IMR-90 (cell line): ENCODE measurements around the gene EFCAB3. TPM values are rescaled to one million over a fixed set of nuclear protein-coding genes. Genes with fewer than 3 reads are reported as not detected.
"Not testable (repeated sequence)": the region's sequence is repeated elsewhere in the genome, so short reads cannot be mapped to it uniquely, and the experiment has no call there.

Experiments
- ATAC-seq: fragments of 200-7000 bp; cut with Tn5 transposase; 2 replicates; pipeline ENCODE4 v1.9.1; 2020; ENCODE audit warnings: low read depth, mild to moderate bottlenecking, moderate library complexity
- BruUV-seq: library from RNA; stranded (reverse); fragments of 400-500 nt; replicated peaks from 2 replicates; lab custom pipeline; 2021; lab: Mats Ljungman, UMichigan
- CTCF ChIA-PET: fragments of 300-600 bp; formaldehyde crosslinking; extraction: SDS; loops from one replicate; lab custom pipeline; 2021; ENCODE audit warnings: antibody characterized with exemption; lab: Yijun Ruan, JAX
- POLR2A ChIA-PET: fragments of 300-600 bp; sonication (Branson Sonifier 250); formaldehyde crosslinking; loops from one replicate; lab custom pipeline; 2022; ENCODE audit warnings: antibody characterized with exemption; ENCODE audit not compliant: unreplicated experiment; lab: Charles Lee
- DNase-seq: peaks from one replicate; pipeline ENCODE4 v3.0.0; 2013
- H2AFZ ChIP-seq: replicated peaks from 2 replicates; pipeline ENCODE3; 2013; ENCODE audit warnings: low read length, mild to moderate bottlenecking; ENCODE audit not compliant: poor library complexity
- H2AK5ac ChIP-seq: 2 replicates; pipeline ENCODE4 v1.6.1; 2013; ENCODE audit warnings: low read depth, low read length, inconsistent platforms
- H2AK9ac ChIP-seq: replicated peaks from 2 replicates; pipeline ENCODE3; 2013; ENCODE audit warnings: mild to moderate bottlenecking, low read depth, low read length, moderate library complexity; ENCODE audit not compliant: poor library complexity
- H2BK120ac ChIP-seq: 2 replicates; pipeline ENCODE4 v1.6.1; 2013; ENCODE audit warnings: low read depth, low read length, inconsistent platforms
- H2BK15ac ChIP-seq: 3 replicates; pipeline ENCODE4 v1.6.1; 2013; ENCODE audit warnings: low read depth, low read length, inconsistent platforms
- H2BK20ac ChIP-seq: 2 replicates; pipeline ENCODE4 v1.6.1; 2013; ENCODE audit warnings: low read depth, mild to moderate bottlenecking, inconsistent platforms, low read length, moderate library complexity
- H2BK5ac ChIP-seq: 2 replicates; pipeline ENCODE4 v1.6.1; 2013; ENCODE audit warnings: mild to moderate bottlenecking, low read depth, low read length, inconsistent platforms; ENCODE audit not compliant: poor library complexity, severe bottlenecking
- H3K14ac ChIP-seq: replicated peaks from 2 replicates; pipeline ENCODE4 v1.6.1; 2013; ENCODE audit warnings: low read depth, low read length, inconsistent platforms
- H3K18ac ChIP-seq: 2 replicates; pipeline ENCODE4 v1.6.1; 2013; ENCODE audit warnings: low read depth, low read length, control low read depth
- H3K23ac ChIP-seq: 2 replicates; pipeline ENCODE4 v1.6.1; 2013; ENCODE audit warnings: low read depth, low read length, inconsistent platforms
- H3K27ac ChIP-seq: 2 replicates; pipeline ENCODE4 v1.5.1; 2013; ENCODE audit warnings: mild to moderate bottlenecking, control low read depth, low read length; ENCODE audit not compliant: insufficient read depth
- H3K27me3 ChIP-seq: 2 replicates; pipeline ENCODE4 v1.6.1; 2013; ENCODE audit warnings: low read length; ENCODE audit not compliant: control insufficient read depth, insufficient read depth
- H3K36me3 ChIP-seq: 2 replicates; pipeline ENCODE4 v1.6.1; 2013; ENCODE audit warnings: low read length, mixed read lengths; ENCODE audit not compliant: control insufficient read depth, insufficient read depth
- H3K4ac ChIP-seq: 2 replicates; pipeline ENCODE4 v1.6.1; 2013; ENCODE audit warnings: low read depth, low read length, inconsistent platforms
- H3K4me1 ChIP-seq: 2 replicates; pipeline ENCODE4 v1.6.1; 2013; ENCODE audit warnings: low read length, mixed read lengths; ENCODE audit not compliant: control insufficient read depth, insufficient read depth
- H3K4me2 ChIP-seq: 2 replicates; pipeline ENCODE4 v1.6.1; 2013; ENCODE audit warnings: low read depth, mild to moderate bottlenecking, control low read depth, low read length, moderate library complexity
- H3K4me3 ChIP-seq: 2 replicates; pipeline ENCODE4 v1.5.1; 2013; ENCODE audit warnings: low read depth, mild to moderate bottlenecking, control low read depth, low read length, moderate library complexity; ENCODE audit not compliant: insufficient read depth
- H3K56ac ChIP-seq: 2 replicates; pipeline ENCODE4 v1.6.1; 2013; ENCODE audit warnings: low read length, inconsistent platforms; ENCODE audit not compliant: insufficient read depth; ENCODE audit errors: extremely low read depth
- H3K79me1 ChIP-seq, 2 experiments: 2 replicates each; pipeline ENCODE4 v1.6.1; 2013; ENCODE audit warnings: low read length in 2 of 2, inconsistent platforms in 1 of 2, low read depth in 1 of 2
- H3K9ac ChIP-seq: 2 replicates; pipeline ENCODE4 v1.6.1; 2013; ENCODE audit warnings: low read depth, low read length, control low read depth
- H3K9me1 ChIP-seq: 2 replicates; pipeline ENCODE4 v1.6.1; 2013; ENCODE audit warnings: low read length, inconsistent platforms; ENCODE audit not compliant: insufficient read depth
- H3K9me3 ChIP-seq: 2 replicates; pipeline ENCODE4 v1.6.1; 2013; ENCODE audit warnings: low read length; ENCODE audit not compliant: control insufficient read depth, insufficient read depth
- H4K20me1 ChIP-seq: 2 replicates; pipeline ENCODE4 v1.6.1; 2013; ENCODE audit warnings: low read length, inconsistent platforms; ENCODE audit not compliant: insufficient read depth
- H4K5ac ChIP-seq: 2 replicates; pipeline ENCODE4 v1.6.1; 2013; ENCODE audit warnings: mild to moderate bottlenecking, low read depth, low read length, control low read depth
- H4K8ac ChIP-seq, 2 experiments: 2 replicates each; pipeline ENCODE4 v1.6.1; 2013; ENCODE audit warnings: low read depth in 2 of 2, low read length in 2 of 2, control low read depth in 1 of 2, inconsistent platforms in 1 of 2
- H4K91ac ChIP-seq: 2 replicates; pipeline ENCODE4 v1.6.1; 2013; ENCODE audit warnings: low read depth, low read length, inconsistent platforms; ENCODE audit not compliant: insufficient read depth
- WGBS, 2 experiments: methylation state at CpG; one replicate each; pipeline versions ENCODE4 v1.1.5 to v1.1.7; 2013; ENCODE audit warnings: missing lambda C conversion rate in 2 of 2; ENCODE audit not compliant: insufficient read length in 1 of 2; ENCODE audit errors: extremely low coverage in 2 of 2; 5-methylcytosine and 5-hydroxymethylcytosine counted together
- dilution Hi-C: fragments of 300-500 bp; cut with HindIII; formaldehyde crosslinking; loops from one replicate; pipeline ENCODE4 v1.14.3; 2018; ENCODE audit warnings: low sequenced_read_pairs; ENCODE audit not compliant: unreplicated experiment
- in situ Hi-C: fragments of 300-500 bp; cut with MboI; formaldehyde crosslinking; loops from 3 replicates; pipeline ENCODE4 v1.14.3; 2019; ENCODE audit warnings: low sequenced_read_pairs, inconsistent platforms, mixed read lengths
- intact Hi-C: fragments of 100-400 bp; cut with micrococcal nuclease; formaldehyde crosslinking; loops from 2 replicates; pipeline ENCODE4 v1.10.0; 2022
- microRNA-seq, 2 experiments: library from miRNA; stranded (forward) in 1 of 2; unstranded in 1 of 2; fragments of 10-50 nt in 1 of 2; fragments of <30 nt in 1 of 2; gene quantifications in 1 of 2; microRNA quantifications in 1 of 2; one replicate each; pipeline versions ENCODE3 to v1.1.0; 2013 to 2020; ENCODE audit not compliant: insufficient read depth in 1 of 2, insufficient read length in 1 of 2, unreplicated experiment in 1 of 2
- polyA plus RNA-seq, 3 experiments: library from polyadenylated mRNA; depleted of rRNA; stranded (reverse); fragments of >200 nt; gene quantifications; 2 replicates each; pipeline ENCODE4 v1.2.3, GENCODE V29; 2012; ENCODE audit warnings: low replicate concordance in 1 of 3
- small RNA-seq, 5 experiments: library from RNA; depleted of rRNA; stranded (forward); fragments of <200 nt; gene quantifications; one replicate each; pipeline ENCODE3, GENCODE V24; 2012
- total RNA-seq: library from RNA; depleted of rRNA; stranded (reverse); fragments of >200 nt; gene quantifications from 2 replicates; pipeline ENCODE4 v1.2.3, GENCODE V29; 2012; rRNA removed

EFCAB3 gene
- total and polyA plus RNA-seq, 2 of the 4 experiments (the other 2 are of a cell fraction), result not detected

DNA sequence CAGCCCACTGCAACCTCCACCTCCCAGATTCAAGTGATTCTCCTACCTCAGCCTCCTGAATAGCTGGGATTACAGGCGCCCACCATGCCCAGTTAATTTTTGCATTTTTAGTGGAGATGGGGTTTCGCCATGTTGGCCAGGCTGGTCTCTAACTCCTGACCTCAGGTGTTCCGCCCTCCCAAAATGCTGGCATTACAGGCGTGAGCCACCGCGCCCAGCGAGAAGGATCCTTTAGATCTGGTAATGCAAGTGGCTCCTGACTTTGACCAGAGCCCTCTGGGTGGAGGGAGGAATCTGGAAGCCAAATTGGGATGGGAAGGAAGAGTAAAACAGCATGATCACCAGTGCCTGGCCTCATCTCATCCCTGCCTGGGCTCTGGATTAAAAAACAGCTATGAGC is 84.9 kb downstream of the EFCAB3 start:
- H3K27me3 ChIP-seq, H3K23ac ChIP-seq, H2BK20ac ChIP-seq, H3K56ac ChIP-seq, DNase-seq, H3K4me3 ChIP-seq, H2BK120ac ChIP-seq, H3K4me2 ChIP-seq, H4K20me1 ChIP-seq, POLR2A ChIA-PET, H3K9me1 ChIP-seq, H3K14ac ChIP-seq, H2BK15ac ChIP-seq, H3K4ac ChIP-seq, H3K36me3 ChIP-seq, H4K5ac ChIP-seq, in situ Hi-C loops, H2BK5ac ChIP-seq, H2AK5ac ChIP-seq, H3K9ac ChIP-seq, ATAC-seq, H4K91ac ChIP-seq, dilution Hi-C loops, H3K9me3 ChIP-seq, BruUV-seq, CTCF ChIA-PET, H3K79me1 ChIP-seq, H2AK9ac ChIP-seq, H2AFZ ChIP-seq, H3K18ac ChIP-seq, H3K4me1 ChIP-seq, H3K27ac ChIP-seq, H4K8ac ChIP-seq, intact Hi-C loops: not testable (repeated sequence)
- WGBS, 2 experiments, result 100% methylated on average over 1 of the region's 7 CpGs; no CpG with 5 or more reads in 1 of the 2 experiments

Small RNAs within 50 kb of the gene (microRNA-seq; reads per million reads assigned to microRNA genes)
- gene RNU7-52P (ENCODE audit: insufficient read depth, insufficient read length), result not detected

Small RNAs within 50 kb of the gene (small RNA-seq; reads per million reads assigned to genes)
- gene RNU7-52P, result 0 to 2.4 (median 0) reads per million in 5 experiments

Other genes with a start within 250 kb of the EFCAB3 start
- 24.6 and 28.9 TPM in 2 replicates for gene METTL2A, start 43.3 kb downstream of the EFCAB3 start, total RNA-seq
- gene METTL2A, start 43.3 kb downstream of the EFCAB3 start, polyA plus RNA-seq (2012; rRNA removed), result 10.8 and 12.0 TPM in 2 replicates
- 35.7 and 42.2 TPM in 2 replicates for gene TLK2, start 98.3 kb downstream of the EFCAB3 start, total RNA-seq
- 34.2 and 39.4 TPM in 2 replicates for gene TLK2, start 98.3 kb downstream of the EFCAB3 start, polyA plus RNA-seq (2012; rRNA removed)
- 37.5 and 39.3 TPM in 2 replicates for gene MRC2, start 247.1 kb downstream of the EFCAB3 start, total RNA-seq
- 137 and 152 TPM in 2 replicates for gene MRC2, start 247.1 kb downstream of the EFCAB3 start, polyA plus RNA-seq (2012; rRNA removed)